ENCODE results near the gene ZFYVE1. TPM values are rescaled to one million over a fixed set of nuclear protein-coding genes. Genes with fewer than 3 reads are reported as not detected.
"Not testable (repeated sequence)": the region's sequence is repeated elsewhere in the genome, so short reads cannot be mapped to it uniquely, and the experiment has no call there.

The ZFYVE1 gene
- total RNA-seq, 1 donor from 2014 or later, result 12.2 TPM

DNA sequence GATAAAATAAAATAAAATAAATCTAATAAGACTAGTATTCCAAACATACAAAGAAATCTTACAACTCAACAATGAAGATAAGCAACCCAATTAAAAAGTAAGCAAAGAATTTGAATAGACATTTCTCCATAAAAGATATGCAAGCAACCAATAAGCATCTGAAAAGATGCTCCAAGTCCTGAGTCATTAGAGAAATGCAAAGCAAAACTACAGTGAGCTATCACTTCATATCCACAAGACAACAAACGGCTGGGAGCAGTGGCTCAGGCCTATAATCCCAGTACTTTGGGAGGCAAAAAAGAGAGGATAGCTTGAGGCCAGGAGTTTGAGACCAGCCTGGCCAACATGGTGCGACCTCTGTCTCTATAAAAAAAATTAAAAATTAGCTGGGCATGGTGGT is 26.8 kb downstream of the ZFYVE1 start:
- DNase-seq, result no peak

DNA sequence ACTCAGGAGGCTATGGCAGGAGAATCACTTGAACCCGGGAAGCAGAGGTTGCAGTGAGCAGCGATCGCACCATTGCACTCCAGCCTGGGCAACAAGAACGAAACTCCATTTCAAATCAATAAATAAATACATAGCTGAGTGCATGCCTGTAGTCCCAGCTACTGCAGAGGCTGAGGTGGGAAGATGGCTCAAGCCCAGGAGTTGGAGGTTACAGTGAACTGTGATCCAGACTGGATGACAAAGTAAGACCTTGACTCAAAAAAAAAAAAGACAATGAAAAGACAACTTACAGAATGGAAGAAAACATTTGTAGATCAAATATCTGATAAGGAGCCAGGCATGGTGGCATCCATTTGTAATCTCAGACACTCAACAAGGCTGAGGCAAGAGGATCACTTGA is 27.6 kb downstream of the ZFYVE1 start:
- no peak for DNase-seq

DNA sequence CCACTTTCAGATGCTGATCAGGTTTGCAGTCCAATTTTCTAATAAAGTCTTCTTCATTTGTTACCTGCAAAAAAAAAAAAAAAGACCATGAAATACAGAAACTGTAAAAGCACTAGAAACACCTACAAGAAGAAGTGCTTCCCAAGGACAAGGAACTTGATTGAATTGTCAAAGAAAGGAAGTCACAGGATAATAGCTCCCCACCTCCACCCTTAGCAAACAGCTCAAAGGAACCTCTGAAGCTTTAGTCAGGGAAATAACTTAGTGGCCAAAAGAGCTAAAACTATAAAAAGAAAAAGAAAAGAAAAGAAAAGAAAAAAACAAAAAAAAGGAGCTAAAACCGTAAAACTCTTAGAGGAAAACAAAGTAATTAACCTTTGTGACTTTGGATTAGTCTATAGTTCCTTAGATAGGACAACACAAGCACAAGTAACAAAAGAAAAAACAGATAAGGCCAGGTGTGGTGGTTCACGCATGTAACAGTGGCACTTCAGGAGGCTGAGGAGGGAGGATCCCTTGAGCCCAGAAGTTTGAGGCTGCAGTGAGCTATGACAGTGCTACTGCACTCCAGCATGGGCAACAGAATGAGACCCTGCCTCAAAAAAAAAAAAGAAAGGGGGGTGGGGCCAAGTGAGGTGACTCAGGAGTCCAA is 28.5 kb downstream of the ZFYVE1 start:
- no peak for DNase-seq

DNA sequence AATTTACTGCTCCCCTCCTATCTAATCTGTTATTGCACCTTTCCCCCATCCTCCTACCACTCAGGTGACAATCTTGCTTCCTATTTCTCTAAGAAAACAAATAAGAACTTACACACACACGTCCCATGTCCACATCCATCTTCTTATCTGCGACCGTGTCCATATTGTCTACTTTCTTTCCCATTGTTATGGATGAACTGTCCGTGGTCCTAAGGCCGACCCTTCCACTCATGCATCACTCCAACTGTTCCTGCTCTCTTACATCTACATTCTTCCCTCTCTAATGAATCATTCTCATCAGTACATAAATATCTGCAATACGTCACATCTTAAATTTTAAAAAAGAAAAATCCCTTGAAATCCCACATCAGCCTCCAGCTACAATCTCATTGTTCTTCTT is 30.0 kb downstream of the ZFYVE1 start:
- no peak for DNase-seq

DNA sequence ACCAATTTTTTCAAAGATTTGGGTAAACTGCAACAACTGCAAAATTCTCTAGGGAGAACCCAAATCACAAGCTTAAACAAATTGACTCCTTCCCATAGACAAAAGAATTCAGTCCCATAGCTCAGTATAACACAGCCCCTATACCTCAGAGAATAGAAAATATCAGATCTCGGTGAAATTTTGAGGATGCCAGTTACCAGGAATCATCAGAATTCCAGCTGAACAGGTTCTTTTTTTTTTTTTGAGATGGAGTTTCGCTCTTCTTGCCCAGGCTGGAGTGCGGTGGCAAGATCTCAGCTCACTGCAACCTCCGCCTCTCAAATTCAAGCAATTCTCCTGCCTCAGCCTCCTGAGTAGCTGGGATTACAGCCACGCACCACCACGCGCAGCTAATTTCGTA is 36.7 kb downstream of the ZFYVE1 start:
- DNase-seq, result no peak

DNA sequence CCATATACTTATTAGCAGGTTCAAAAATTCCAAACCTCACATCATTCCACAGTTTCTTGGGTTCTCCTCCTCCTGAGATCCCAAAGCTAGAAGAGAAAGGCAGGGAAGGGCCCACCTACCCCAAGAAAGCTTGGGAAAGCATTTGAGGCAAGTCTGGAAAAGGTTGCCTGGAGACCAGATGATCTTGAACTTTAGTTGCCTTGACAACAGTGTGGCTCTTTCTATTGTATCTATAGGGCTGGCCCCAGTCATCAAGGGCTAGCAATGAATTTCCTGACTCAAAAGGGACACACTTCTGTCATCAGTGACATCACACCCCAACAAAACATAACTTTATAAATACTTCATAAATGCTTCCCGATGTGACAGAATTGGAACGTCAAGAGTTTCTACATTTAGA is 40.0 kb downstream of the ZFYVE1 start:
- DNase-seq, result no peak

DNA sequence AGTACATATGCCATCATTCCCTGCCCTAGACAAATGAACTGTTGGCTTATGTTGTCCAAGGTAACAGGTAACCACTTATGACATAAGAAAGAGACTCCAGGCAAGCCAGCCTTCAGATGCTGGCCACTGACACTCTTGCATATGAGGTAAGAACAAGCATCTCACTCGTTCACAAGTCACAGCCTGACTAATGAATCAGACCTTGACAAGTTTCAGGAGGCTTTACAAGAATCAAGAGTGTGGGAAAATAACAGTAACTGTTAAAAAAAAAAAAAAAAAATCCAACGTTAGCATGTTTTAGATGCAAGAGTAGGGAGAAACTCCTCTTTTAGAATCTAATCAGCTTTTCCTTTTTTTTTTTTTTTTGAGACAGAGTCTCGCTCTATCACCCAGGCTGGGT is 40.7 kb downstream of the ZFYVE1 start:
- DNase-seq, result no peak

DNA sequence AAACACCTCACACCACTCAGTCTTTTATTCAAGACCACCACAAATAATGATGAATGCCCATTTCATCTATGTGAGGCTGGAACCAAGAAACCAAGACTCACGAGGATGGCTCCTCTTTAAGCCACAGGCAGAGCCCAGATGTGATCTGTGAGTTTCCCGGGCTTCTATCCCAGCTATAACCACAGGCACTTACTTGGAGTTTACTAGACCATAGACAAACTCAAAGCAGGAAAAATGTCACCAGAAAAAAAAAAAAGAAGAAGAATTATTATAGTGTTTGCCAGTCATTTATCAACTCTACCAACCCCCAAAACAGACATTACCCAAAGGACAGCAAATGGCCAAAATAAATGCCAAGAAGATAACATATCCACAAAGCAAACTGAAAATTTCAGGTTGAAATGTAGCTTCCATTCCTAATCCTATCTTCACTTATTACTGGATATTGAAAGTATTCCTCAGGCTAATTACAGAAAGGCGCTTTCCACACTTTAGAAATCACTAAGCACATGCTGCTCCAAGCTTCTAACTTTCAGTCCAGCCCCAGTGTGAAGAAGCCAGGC is 44.7 kb downstream of the ZFYVE1 start:
- no peak for DNase-seq

DNA sequence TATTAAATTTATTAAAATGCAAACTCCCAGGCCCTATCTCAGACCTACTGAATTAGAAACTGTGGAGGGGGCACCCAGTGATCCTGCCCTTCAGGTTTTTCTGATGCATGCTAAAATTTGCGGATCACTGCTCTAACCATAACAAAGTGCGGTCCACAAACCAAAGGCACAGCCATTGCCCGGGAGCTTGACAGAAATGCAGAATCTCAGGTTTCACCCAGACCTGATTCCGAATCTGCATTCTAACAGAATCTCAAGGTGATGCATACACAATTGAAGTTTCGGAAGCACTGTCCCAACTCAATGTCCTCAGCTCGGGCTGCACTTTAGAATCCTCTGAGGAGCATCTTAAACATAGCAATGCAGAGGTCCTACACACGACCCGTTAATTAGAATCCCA is 46.0 kb downstream of the ZFYVE1 start:
- no peak for DNase-seq

DNA sequence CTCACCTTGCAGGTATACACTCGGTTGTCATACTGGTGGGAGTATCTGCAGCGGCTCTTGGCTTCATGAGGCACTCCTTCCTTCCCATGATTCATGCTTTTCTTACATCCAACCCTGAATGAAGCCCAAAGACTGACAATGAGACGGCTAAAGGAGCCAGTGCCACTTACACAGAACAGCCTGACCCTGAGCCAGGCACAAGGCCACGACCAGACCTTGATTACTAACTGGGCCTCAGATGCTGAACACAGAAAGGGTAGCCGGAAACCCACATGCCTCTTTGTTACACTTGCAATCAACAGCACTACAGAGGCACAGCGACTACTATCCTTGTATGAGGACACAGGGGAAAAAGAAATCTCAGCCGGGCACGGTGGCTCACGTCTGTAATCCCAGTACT is 48.0 kb downstream of the ZFYVE1 start:
- DNase-seq, result no peak

DNA sequence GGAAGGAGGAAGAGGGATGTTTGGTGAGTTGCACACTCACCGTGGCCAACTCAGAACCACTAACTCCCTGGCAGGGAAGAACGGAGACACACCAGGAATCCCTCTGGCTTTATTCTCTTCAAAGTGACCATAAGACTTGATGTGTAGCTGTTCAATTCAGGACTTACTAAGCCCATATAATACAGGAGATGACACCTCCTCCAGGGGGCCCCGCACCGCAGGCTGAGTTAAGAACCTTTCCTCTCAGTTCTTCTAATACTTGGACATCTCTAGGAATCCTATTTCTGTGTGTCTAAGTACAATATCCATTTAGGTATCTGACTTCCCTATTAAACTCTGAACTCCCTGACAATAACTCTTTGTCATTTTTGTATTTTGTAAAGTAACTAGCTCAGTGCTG is 51.1 kb downstream of the ZFYVE1 start:
- DNase-seq, result no peak

DNA sequence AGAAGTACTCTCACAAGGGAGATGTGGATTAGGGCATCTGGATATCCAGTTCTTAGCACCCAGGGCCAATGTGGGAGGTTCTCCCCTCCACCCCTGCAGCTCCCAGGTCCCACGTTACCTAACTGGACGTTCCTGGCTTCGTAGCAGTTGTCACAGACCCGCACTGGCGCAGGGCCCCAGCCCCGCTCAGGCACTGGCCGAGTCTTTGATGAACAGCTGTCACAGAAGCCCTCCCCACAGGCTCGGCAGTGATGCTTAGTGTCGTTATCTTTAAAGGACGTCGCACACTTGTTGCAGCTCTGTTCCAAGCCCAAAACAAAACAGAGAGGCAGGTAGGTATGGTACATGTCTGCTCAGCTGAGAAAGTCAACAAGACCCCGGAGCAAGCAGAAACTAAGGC is 52.2 kb downstream of the ZFYVE1 start:
- DNase-seq, result no peak

DNA sequence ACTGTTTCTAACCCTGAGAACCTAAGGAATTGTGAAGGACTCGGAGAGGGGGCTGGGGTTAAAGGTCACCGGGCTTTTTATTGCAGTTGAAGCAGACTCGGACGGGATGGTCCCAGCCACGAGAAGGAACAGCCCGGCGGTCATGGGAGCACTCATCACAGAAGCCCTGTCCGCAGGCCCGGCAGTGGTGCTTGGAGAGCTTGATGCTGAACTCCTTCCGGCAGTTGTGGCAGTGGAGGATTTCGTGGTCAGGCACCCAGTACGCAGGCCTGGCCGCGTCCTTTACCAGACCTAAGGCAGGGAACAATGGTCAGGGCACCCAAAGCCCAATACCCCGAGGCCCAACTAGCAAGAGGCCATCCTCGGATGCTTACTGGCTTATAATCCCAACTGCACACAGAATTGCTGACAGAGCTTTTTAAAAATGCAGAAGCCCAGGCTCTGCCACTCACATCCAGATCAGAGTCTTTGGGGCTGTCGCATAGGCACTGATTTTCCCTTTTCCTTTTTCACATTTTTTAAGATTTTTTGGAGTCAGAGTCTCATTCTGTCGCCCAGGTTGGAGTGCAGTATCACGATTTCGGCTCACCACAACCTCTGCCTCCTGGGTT is 56.0 kb downstream of the ZFYVE1 start:
- DNase-seq, result no peak

DNA sequence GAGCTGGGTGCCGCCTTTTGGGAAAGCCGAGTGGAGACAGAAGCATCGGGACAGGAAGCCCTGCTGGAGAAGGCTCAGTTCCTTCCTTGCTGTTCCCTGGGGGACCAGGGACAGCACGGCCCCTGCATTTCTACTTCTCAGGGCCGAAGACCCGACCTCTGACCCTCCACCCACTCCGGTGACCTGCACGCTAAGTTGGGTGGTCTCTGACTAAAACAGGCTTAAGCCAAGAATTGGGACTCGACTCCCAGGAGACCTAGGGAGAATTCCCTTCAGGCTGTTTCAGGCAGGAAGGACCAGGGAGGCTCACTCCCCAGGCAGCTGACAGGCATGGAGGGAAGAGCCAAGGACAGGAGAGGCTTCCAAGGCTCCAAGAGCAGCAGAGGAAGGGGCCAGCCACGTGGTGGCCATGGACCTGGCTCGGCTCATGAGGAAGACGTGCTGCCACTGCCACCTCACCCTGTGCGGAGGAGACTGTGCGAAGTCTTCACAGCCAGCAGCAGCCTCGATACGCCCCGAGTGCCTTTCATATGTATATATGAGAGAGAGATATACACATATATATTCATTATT is 56.8 kb downstream of the ZFYVE1 start:
- DNase-seq, result no peak

DNA sequence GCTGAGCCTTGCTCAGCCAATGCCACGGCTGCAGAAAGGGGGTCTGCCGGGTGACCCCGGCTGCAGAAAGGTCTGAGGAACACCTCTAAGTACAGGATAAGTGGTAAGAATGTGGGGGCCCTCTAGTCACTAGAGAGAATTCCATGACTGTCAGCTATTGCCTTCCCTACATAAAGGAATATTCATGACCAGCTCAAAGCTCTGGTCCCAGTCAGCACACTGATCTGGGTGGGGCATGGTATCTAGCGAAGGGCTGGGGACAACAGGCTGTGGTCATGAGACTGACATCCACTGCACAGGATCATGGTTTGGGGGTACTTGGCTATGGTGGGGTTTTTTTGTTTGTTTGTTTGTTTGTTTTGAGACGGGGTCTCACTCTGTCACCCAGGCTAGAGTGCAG is 58.6 kb downstream of the ZFYVE1 start:
- no peak for DNase-seq

DNA sequence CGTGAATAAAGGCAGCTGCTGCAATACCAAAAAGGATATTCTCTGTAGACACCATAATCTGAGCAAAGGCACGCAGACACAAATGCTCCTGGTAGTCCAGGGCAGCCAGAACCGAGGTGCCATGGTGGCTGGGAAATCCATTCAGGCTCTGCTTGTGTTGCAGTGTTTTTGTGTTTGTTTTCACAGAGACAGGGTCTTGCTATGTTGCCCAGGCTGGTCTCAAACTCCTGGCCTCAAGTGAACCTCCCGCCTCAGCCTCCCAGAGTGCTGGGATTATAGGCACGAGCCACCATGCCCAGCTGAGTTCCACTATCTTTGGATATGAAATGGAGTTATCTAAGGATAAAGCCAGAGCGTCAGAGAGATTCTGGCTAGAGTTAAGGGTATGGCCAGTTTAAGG is 60.9 kb downstream of the ZFYVE1 start:
- DNase-seq, result no peak

DNA sequence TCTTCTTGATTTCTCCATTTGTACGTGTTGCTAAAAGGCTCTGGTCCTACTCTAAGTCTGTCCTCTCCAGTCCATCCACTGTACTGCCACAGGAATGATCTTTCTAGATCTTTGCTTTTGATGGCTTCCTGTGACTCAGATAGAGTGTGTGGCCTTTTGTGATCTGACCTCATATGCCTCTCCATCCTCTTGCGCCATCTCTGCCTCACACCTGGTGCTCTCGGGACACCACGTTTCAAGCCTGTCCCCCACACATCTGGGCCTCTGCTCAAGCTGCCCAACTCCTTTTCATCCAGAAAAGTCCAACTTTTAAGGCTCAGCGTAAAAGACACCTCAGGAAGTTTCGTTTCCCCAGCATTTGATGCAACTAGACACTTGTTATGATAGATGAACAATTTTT is 61.7 kb downstream of the ZFYVE1 start:
- DNase-seq, result no peak

DNA sequence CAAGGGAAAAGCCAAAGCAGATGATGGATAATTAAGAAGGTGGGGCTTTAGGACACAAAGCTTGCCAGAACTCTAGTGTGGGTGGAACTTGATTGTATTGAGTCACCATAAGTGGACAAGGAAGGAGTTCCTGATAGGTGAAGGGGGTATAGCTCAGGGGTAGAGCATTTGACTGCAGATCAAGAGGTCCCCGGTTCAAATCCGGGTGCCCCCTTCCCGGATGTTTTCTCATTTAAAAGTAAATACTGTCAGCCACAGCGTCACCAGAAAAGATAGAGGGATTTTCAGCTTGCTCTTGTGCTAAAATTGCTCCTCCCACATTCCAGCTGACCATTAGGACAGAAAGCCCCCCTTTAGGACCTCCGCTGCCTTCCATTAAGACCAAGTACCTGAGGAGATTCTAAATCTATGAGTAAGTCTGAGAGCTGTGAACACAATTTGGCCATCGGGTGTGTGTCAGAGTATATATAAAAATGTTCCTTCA is 64.0 kb downstream of the ZFYVE1 start:
- DNase-seq, result no peak

DNA sequence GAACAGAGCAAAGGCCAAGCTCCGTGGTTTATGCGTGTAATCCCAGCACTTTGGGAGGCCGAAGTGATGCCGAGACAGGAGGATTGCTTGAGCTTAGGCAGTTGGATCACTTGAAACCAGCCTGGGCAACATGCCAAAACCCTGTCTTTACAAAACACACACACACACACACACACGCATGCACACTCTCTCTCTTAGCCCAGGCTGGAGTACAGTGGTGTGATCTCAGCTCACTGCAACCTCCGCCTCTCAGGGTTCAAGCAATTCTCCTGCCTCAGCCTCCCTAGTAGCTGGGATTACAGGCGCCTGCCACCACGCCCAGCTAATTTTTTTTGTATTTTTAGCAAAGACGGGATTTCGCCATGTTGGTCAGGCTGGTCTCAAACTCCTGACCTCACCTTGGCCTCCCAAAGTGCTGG is 64.6 kb downstream of the ZFYVE1 start:
- not testable (repeated sequence) for DNase-seq

DNA sequence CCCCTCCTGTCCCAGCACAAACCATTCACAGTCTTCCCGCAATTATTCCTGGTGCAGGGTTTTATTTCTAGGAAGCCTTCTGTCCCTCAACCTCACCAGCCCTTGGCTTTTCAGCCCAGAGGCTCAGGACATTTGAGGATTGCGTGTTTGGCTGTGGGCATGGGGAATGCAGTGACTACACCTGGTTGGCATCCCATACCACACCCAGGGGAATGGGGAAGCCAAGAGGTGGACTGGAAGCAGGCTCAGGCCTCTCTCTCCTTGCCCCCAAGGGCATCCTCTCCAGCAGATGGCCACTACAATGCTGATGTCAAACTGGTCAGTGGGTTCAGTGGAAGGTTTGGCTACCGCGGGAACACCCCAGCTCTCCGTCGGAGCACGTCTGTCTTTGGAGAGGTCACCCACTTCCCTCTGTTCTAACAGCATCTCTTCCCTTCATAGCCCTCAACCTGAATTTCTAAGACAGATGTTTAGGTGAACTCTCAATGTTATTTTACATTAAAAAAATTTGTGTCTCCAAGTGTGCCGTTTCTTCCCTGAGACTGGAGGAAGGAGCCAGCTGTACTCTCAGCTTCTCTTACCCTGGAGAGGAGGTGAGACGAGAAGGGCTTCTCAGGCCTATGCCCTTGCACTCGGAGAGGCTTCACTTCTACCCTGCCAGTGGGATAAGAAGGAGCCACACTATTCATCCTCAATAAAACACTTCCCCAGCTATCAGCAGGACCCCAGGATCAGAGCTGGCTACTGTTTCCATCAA is 65.1 kb downstream of the ZFYVE1 start:
- DNase-seq, result no peak

DNA sequence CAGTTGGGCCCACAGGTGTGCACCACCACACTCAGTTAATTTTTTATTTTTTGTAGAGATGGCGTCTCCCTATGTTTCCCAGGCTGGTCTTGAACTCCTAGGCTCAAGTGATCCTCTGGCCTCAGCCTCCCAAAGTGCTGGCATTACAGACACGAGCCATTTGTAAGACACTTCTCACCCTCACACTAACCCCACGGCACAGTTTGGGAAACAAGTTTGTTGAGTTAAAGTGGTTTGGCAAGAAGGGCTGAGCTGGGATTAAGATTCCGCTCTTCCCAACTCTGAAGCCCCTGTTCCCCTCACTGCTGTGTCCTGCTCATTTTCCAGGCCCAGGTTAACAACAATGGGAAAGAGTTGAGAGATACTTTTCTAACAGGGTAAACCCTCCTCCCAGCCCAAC is 65.9 kb downstream of the ZFYVE1 start:
- not testable (repeated sequence) for DNase-seq

DNA sequence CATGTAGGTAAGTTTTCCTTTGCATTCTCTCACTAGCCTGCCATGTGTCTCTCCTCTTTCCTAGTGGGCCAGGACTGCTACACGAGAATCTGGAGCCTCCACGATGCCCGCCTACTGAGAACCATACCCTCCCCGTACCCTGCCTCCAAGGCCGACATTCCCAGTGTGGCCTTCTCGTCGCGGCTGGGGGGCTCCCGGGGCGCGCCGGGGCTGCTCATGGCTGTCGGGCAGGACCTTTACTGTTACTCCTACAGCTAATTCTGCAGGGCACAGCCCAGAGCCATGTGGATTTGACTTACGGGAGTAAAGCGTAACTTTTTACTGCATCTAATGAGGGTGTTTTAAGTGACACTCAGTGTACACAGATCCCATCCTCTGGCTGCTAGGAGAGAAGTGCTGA is 68.4 kb downstream of the ZFYVE1 start:
- DNase-seq, result no peak

DNA sequence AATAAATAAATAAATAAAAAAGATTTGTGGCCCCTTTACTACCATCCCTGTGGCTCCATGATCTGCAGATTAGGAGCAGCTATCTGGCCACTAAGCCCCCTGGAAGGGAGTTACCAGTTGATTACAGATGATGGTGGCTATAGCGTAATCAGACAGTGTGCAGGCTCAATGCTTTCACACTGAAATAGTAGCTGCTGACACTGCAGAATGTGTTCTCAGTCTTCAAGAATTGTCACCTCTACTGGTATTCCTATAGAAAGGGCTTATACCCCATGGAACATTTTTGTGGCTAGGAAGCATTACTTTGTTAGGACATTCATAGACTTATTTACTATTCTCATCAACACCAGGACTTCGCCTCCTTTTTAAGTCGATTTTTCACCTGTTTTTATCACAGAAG is 69.7 kb downstream of the ZFYVE1 start:
- DNase-seq, result no peak
